Stimulated activated CD8-positive, alpha-beta memory T cell treated with anti-CD3 and anti-CD28 coated beads, Interleukin-2, amount 100 ng/mL, for 48 hours (primary cell): ENCODE results near the gene CLEC3A.
"Not testable (repeated sequence)": the region's sequence is repeated elsewhere in the genome, so short reads cannot be mapped to it uniquely, and the experiment has no call there.

Experiments used
- DNase-seq, 2 donors: peaks; one replicate each; pipeline ENCODE4 v3.0.0-alpha.2; 2020; ENCODE audit warnings: low read depth in 2 of 2

The CLEC3A gene

DNA sequence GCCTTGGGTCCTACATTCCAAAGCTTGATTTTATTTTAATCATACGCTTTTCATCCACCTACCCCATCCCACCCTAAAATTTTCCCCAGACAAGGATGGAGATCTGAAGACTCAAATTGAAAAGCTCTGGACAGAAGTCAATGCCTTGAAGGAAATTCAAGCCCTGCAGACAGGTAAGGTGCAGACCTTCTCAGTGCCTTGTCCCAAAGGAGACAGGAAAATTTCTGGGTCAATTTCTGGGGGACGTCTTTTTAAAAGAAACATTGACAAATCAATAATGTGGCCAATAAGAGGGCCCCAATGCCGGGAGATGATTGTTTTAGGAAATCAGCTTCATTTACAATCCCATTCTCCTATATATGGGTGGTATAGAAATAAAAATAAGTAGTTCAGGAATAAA, 5.7 kb downstream of the CLEC3A start:
- DNase-seq, result no peak

DNA sequence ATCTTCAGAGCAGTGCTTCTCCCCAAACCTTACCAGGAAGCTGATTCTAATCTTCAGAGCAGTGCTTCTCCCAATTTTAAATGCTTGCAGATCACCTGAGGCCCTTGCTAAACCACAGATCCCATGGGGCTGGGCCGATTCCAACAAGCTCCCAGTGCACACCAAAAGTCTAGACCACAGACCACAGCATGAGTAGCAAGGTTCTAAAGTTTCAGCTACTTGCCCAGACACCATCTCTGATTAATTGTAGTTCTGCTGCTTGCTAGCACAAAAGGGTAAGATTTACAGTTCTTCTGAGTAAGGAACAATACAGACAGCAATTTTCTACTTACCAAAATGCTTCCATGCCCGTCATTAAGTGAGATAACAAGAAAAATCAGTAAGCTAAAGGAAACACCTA, 12.2 kb downstream of the CLEC3A start:
- no peak for DNase-seq

DNA sequence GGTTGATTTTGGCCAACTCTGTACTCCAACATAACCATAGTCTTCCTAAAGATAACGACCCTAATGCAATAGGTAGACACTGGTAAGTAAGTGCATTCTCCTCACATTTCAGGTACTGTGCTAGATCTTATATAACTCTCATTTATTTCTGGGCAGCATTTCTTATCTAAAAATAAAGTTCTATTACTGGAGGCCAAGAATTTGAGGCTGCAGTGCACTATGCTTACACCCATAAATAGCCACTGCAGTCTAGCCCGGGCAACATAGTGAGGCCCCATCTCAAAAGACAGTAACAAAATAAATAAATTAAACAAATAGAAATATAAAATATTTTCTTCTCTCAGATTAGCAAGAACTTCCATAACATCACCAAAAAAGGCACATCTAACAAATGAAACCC, 12.7 kb downstream of the CLEC3A start:
- DNase-seq, result no peak

DNA sequence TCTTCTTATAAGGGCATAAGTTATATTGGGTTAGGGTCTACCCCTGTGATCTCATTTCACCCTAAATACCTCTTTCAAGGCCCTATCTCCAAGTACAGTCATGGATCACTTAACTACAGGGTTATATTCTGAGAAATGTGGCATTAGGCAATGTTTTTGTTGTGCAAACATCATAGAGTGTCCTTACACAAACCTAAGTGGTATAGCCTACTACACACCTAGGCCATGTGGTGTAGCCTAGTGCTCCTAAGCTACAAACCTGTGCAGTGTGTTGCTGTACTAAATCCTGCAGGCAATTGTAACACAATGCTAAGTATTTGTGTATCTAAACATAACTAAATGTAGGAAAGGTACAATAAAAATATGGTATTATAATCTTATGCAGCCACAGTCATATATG, 18.0 kb downstream of the CLEC3A start:
- DNase-seq, result no peak

DNA sequence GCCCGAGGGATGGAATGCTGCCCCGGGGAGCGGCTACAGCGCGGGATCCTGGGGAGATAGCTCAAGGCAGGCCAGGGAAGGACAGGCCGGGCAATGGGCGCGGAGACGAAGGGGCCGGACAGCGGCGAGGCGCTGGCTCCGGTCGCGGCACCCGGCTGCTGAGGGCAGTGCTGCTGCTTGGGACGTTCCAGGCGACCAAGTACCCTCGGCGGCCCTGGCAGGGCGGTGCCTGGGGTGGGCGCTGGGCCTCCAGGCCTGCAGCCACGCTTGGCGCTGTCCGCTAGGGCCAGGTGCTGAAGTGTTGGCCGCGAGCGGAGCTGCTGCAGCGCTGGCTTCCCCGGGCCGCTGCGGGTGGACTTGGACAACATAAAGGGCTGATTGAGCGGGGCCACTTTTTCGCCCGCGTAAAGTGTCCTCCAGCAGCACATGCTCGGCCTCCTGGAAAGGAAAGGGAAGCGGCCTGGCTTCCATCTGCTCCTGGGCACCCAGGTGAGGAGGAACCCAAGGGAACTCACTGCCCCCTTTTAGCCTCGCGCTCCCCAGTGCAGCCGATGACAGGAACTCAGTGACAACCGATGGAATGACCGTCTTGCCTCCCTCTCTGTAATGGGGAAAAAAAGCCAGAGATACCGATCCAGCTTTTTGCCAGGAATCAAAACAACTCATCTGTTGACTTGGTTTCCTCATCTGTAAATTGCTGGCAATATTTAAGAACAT, 23.7 kb downstream of the CLEC3A start:
- peak; percentile 15 to 27 for DNase-seq

DNA sequence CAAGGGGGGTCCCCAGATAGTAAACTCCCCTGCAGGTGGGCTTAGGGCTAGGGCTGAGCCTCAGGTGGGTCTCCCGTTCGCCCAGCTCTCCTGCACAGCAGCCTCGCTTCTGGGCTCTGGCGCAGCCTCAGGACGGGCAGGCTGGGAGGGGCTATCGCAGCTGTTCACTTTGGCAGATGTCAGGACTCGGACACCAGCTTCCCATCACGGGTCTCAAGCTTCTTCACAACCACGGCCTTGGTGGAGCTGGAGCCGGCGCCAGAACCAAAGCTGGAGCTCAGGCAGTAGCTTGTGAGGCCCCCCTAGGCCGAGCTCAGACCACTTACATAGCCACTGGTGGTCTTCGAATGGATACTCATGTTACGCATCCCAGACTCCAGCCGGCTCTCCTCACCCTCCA, 26.0 kb downstream of the CLEC3A start:
- DNase-seq, result no peak

DNA sequence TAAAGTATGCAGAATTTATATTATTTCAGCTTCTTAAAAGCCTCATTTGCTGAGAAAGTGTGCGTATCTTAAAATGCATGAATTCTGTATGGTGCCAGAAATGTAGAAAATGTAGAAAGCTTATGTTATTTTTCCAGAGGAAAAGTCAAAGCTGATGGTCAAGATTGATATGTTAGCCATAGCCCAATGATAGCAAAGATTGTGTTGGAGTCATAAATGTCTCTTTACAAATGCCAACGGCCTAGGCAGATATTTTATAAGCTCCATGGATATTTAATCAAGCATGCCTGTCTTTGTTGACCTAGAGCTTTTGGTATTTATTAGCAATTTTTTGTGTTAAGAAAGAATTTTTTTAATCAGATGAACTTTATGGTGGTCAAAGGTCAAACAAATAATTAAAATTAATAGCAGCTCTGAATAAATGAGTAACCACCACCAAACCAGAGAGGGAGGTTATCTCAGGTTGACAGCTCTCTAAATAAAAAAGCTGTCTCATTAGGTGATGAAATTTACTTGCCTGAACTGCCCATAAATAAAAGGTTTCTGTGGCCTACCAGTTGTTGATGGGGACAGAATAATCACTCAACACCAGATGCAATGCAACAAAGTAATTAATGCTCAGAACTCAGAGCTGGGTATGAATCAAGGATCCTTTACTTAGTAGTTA, 28.5 kb downstream of the CLEC3A start:
- DNase-seq, result no peak

DNA sequence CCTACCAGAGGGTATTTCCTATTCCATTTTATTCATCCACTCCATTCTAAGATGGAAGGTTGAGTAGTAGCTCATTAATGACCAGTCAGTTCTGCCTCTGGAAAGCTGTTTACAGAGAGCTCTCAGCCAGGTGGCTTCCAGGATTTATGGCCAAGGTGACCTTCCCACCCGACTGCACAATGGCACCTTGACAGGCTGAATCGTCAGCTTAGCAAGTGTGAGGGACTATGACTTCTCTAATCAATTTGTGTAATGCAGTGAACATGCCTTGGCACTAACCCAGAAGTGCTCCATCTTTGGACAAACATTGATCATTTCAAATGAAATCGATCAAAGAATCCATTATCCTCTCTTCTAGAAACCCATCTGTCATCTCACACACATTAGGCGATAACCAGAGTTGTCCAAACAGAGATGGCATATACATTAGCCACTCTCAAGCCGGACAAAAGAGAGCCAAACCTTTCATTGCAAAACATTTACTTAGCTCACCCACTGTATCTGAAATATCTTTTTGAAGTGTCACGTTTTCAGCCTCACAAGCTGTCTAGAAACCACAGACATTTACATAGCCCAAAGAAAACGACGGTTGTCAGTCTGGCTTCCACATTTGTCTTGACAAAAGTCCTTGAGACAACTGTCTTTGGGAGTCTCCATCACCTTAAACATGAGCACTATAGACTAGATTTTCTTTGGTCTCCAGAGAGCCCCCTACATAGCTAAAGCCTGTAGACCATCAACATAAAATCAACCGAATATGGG, 35.6 kb downstream of the CLEC3A start:
- DNase-seq, result no peak

DNA sequence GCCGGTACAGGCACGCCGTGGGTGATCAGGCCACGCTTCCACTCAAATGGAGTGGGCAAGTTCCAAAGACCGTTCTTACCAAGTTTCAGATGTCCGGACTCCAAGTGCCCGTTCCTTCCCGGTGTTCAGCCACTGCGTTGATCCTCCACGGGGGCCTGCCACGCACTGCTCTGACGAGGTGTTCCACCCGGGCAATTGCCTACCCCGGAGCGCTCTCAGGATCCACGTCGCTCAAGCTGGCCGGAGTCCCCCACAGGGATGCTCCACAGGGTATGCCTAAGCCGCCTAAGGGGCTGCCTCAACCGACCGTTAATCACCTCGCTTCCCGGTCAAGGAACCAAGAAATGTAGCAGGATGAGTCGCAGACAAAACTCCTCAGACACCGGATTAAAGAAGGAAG, 37.5 kb downstream of the CLEC3A start:
- not testable (repeated sequence) for DNase-seq

DNA sequence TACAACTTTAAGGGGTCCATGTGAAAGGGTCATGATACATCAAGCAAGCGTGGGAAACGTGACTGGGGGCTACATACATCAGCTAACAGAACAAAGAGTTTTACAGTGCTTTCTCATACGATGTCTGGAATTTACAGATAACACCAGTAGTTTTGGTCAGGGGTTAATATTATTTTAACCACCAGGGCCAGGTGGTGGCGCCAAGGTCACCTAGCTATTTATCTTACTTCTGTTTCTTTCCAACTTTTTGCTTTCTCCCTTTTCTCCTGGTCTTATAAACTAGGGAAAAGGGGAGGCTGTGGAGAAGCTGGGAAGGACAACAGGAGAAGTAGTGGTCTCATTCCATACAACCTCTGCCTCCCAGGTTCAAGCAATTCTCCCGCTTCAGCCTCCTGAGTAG, 37.9 kb downstream of the CLEC3A start:
- no peak for DNase-seq

DNA sequence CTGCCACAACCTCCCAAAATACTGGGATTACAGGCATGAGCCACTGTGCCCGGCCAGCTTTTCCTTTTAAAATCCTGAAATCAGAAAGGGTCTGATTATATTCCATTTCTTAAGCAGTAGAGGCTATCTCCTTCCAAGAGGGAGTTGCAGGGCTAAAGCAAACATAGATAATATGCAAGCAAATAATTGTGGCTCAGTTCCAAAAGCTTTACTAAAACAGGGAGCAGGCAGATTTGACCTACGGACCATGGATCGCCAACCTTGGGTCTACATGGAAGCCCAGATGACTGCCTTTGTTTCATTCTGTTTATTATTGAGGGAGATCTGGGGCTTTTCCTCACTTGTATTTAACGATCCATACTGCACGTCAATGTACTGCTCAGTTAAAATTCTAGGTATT, 38.5 kb downstream of the CLEC3A start:
- no peak for DNase-seq

DNA sequence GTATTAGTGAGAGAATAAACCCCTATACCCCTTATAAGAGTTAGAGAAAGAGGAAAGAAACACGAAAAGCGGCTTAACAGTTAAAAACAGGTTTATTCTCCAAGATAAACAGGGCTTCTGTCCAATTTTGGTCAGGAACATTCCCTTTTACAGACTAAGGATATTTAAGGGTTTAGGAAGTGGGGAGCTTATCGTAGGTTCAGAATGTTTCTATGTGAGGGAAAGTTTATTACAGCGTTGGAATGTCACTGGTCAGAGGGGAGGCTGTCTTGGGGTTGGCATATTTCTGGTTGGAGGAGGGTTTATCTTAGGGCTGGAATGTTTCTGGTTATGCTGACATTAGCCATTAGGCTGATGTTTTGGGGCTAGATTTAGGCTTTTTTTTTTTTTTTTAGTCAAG, 43.0 kb downstream of the CLEC3A start:
- no peak for DNase-seq

DNA sequence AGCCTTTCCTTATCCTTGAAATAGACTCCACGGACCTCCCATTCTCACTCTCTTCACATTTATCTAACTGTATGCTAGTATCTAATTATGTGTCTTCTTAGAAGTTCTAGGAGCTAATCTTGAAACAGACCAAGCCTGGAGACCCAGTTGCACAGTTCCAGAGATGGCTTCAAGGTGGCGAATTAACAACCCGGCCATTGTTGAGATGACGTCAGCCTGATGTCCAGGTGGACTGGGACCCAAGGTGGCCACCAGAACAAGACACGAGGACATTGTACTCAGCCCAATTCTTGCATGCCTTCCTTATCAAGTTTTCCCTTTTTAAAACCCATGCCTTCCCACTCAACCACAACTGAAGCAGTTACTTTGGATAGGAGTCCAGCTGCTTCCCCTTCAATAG, 47.6 kb downstream of the CLEC3A start:
- DNase-seq, result no peak

DNA sequence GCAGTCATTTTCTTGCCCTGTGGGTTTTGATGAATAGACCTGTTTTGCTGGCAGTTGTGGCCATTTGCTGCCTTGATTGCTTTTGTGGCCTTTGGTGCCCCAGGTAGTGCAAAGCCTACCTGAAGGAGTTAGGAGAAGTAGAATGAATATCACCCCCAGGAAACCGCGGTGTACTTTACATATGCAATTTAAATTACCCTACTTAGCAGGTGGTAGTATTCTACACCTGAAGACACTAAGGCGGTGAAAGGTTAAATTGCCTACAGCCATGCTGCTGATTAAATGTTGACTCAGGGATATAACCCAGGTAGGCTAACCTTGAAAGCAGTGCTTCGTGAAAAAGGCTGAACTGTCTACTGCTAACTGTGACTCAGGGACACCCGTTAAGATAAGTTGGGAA, 49.9 kb downstream of the CLEC3A start:
- no peak for DNase-seq

DNA sequence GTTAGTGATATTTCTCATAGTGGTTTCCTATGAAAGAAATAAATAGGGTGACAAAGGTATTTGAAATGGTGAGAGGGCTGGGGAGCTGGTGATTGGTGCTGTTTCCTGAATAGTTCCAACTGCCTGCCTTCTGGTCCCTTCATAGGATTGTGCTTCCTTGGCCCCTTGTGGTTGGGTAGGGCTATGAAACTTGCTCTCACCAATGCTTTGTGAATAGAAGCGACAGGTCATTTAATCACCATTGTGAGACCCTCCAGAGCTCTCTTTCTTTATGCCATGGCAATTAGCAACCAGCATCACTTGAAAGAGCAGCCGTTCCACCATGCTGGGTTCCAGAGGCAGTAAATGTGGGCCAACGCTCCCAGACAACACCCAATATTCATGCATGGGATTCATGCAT, 53.5 kb downstream of the CLEC3A start:
- no peak for DNase-seq

DNA sequence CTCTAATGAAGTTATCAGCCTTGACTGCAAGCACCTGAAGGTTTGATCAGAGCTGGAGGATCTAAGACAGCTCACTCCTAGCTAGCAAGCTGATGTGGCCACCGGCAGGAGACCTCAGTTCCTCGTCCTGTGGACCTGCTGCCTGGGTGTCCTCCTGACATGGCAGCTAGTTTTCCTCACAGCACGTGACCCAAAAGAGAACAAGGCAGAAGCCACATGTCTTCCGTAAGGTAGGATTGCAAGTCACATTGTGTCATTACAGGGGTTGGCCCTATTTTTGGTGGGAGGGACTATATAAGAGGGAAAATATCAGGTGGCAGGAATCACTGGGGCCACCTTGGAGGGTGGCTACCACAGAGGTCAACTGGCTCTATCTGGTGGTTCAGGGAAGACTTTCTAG, 59.0 kb downstream of the CLEC3A start:
- no peak for DNase-seq
